ENCODE measurements around the gene UBR4. TPM values are rescaled to one million over a fixed set of nuclear protein-coding genes. Genes with fewer than 3 reads are reported as not detected.

Gene UBR4
- total and polyA plus RNA-seq, 10 of the 15 experiments (the other 5 are each of a cell fraction or from before 2014, with no cell fraction given): 34.2 to 124 (median 56.2) TPM

- TF ChIP-seq ZNF622 (IDR thresholded peaks at IDR 0.05) (no peak), EGR1 (IDR thresholded peaks at IDR 0.05; ENCODE audit: borderline replicate concordance in 1 of 2, low read depth in 2 of 2, low read length in 2 of 2) (no peak)
These were observed 152.1 kb downstream of the UBR4 start (continued) for GRCh38 chr1:19057784-19058475.

DNA sequence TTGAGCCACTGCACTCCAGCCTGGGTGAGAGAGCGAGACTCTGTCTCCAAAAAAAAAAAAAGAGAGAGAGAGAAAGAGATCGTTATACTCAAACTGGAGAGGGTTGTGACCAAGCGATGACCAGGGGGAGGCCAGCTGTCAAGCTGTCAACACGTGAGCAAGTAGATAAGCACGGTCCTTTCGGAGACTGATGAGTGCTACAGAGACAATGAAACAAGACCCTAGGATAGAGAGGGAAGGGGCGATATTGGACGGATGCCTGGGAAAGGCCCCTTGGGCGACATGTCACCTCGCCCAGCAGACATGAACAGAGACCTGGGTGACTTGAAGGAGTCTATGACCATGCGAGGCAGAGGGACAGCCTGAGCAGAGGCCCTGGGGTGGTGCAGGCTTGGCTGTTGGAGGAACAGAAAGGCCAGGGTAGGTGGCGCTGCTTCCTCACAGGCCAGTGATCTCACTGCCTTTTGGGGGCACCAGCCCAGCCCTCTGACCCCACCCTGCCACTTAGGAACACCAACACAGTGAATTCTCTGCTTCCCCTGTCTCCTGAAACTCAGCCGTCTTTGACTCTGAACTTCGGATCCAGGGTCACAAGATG, 152.8 kb downstream of the UBR4 start:
- Histone ChIP-seq H3K36me3 (ENCODE audit: control insufficient read depth in 2 of 2, insufficient read depth in 2 of 2, low read length in 1 of 2) (no peaks in the 10 kb centered on the region), H3K4me1 (ENCODE audit: control insufficient read depth, insufficient read depth, low read length) (no peaks in the 10 kb centered on the region), H3K9ac (ENCODE audit: control insufficient read depth, insufficient read depth, low read length) (no peak overlapping the region), H2AFZ (ENCODE audit: control insufficient read depth, low read depth, low read length) (no peak overlapping the region), H3K9me3 (replicated peaks; ENCODE audit: control insufficient read depth, insufficient read depth, low read length) (no peaks in the 10 kb centered on the region; the same call in 2 of the 3 replicates), H3K4me3 (no peak overlapping the region), H3K4me2 (ENCODE audit: control insufficient read depth, insufficient read depth) (no peak overlapping the region), H3K79me2 (ENCODE audit: control insufficient read depth, insufficient read depth, low read length) (no peaks in the 10 kb centered on the region), H3K27me3 (replicated peaks in 1 of 2; ENCODE audit: control insufficient read depth in 2 of 2, insufficient read depth in 2 of 2, low read length in 1 of 2) (peaks cover 0 to 2% of the 10 kb centered on the region in 2 experiments; a peak in 3 of 4 replicates), H4K20me1 (ENCODE audit: control insufficient read depth, insufficient read depth) (no peaks in the 10 kb centered on the region), H3K27ac (ENCODE audit: control insufficient read depth, insufficient read depth) (no peak overlapping the region)
- POLR2A ChIA-PET: no interaction called here
- RAD21 ChIA-PET (ENCODE audit: unreplicated experiment): no interaction called here
- intact Hi-C loops (cut with micrococcal nuclease; ENCODE audit: unreplicated experiment) (no loop called here), in situ Hi-C loops (cut with MboI) (no loop called here)
- DNase-seq (ENCODE audit: low read depth, low spot score): no peak
- no TSS peak for BruUV-seq (replicated peaks)
- peak; percentile 24; the same call in 1 of the 3 replicates for ATAC-seq
- CTCF ChIA-PET: no interaction called here
- SMC1A ChIA-PET (ENCODE audit: uncharacterized antibody, unreplicated experiment): no interaction called here
- FAIRE-seq: no peak
- WGBS (ENCODE audit: insufficient coverage, insufficient replicate concordance, low lambda C conversion rate, missing lambda C conversion rate): 51% methylated on average over 12 of the region's 14 CpGs
- TF ChIP-seq BRCA1 (IDR thresholded peaks at IDR 0.05; ENCODE audit: low read depth, low read length) (no peak), YBX1 (IDR thresholded peaks at IDR 0.05) (no peak), IKZF2 (IDR thresholded peaks at IDR 0.05) (no peak), ZBTB33 (IDR thresholded peaks at IDR 0.05) (no peak), POU2F2 (IDR thresholded peaks at IDR 0.05; ENCODE audit: borderline replicate concordance, low read depth, low read length) (no peak), NR2F1 (conservative IDR thresholded peaks at IDR 0.05) (no peak), CEBPZ (IDR thresholded peaks at IDR 0.05; ENCODE audit: low read depth, low read length) (no peak), CHD1 (IDR thresholded peaks at IDR 0.05; ENCODE audit: low read depth, low read length) (no peak), DPF2 (IDR thresholded peaks at IDR 0.05) (no peak), SUPT20H (IDR thresholded peaks at IDR 0.05; ENCODE audit: borderline replicate concordance, control insufficient read depth, low read depth, low read length) (no peak), MEF2B (IDR thresholded peaks at IDR 0.05; ENCODE audit: partially characterized antibody, poor library complexity, severe bottlenecking) (no peak), BHLHE40 (IDR thresholded peaks at IDR 0.05; ENCODE audit: borderline replicate concordance in 1 of 2, low read depth in 2 of 2, low read length in 1 of 2) (no peak), NFXL1 (IDR thresholded peaks at IDR 0.05; ENCODE audit: borderline replicate concordance) (no peak)
- TF ChIP-seq, protein P1, sequence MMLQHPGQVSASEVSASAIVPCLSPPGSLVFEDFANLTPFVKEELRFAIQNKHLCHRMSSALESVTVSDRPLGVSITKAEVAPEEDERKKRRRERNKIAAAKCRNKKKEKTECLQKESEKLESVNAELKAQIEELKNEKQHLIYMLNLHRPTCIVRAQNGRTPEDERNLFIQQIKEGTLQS (IDR thresholded peaks at IDR 0.05; ENCODE audit: borderline replicate concordance, extremely low read depth, low read depth, low read length): no peak

Measured in GM12878 (cell line).